GM21367 (cell line): ENCODE measurements around the gene TSPO2.

Experiments used
- ATAC-seq: cut with Tn5 transposase; IDR thresholded peaks from one replicate; pipeline ENCODE4 v1.9.1; 2021; ENCODE audit not compliant: unreplicated experiment

Gene TSPO2

GRCh38 chr6:41049955-41050354, 7.7 kb downstream of the TSPO2 start:
- no peak for ATAC-seq

- ATAC-seq = no peak
Observed at GRCh38 chr6:41050536-41050935, 8.3 kb downstream of the TSPO2 start.

GRCh38 chr6:41051873-41052272, 9.6 kb downstream of the TSPO2 start:
- ATAC-seq = no peak

GRCh38 chr6:41053041-41053440, 10.8 kb downstream of the TSPO2 start, which contains the start of gene APOBEC2:
Gene APOBEC2, plus strand, starts transcription at chr6:41053202. Its CDS starts 146 bp downstream, at chr6:41053348.
- no peak for ATAC-seq

GRCh38 chr6:41054511-41054910, 12.2 kb downstream of the TSPO2 start:
- no peak for ATAC-seq

GRCh38 chr6:41055149-41055548, 12.9 kb downstream of the TSPO2 start:
- no peak for ATAC-seq

GRCh38 chr6:41056768-41057490, 14.7 kb downstream of the TSPO2 start:
- no peak for ATAC-seq

- no peak for ATAC-seq
Observed at GRCh38 chr6:41058783-41059181, 16.5 kb downstream of the TSPO2 start.

GRCh38 chr6:41059556-41059955, 17.3 kb downstream of the TSPO2 start:
- ATAC-seq = no peak

GRCh38 chr6:41061196-41061726, 19.0 kb downstream of the TSPO2 start:
- no peak for ATAC-seq

GRCh38 chr6:41062056-41062455, 19.8 kb downstream of the TSPO2 start:
- no peak for ATAC-seq

GRCh38 chr6:41063884-41064285, 21.6 kb downstream of the TSPO2 start:
- ATAC-seq = no peak

- ATAC-seq = no peak
Observed at GRCh38 chr6:41064841-41065240, 22.6 kb downstream of the TSPO2 start.

GRCh38 chr6:41065550-41066026, 23.3 kb downstream of the TSPO2 start:
- ATAC-seq = no peak

GRCh38 chr6:41066867-41067304, 24.6 kb downstream of the TSPO2 start:
- ATAC-seq = no peak

GRCh38 chr6:41071501-41071922, 29.2 kb downstream of the TSPO2 start:
- no peak for ATAC-seq

GRCh38 chr6:41071923-41072835, 29.9 kb downstream of the TSPO2 start, which contains the start of gene OARD1:
Gene OARD1, minus strand, starts transcription at chr6:41072356. Its CDS starts 722 bp downstream, at chr6:41071634.
- ATAC-seq = peak; percentile 59

GRCh38 chr6:41072836-41073202, 30.6 kb downstream of the TSPO2 start, which contains the start of gene NFYA:
Gene NFYA, plus strand, starts transcription at chr6:41072974. Its CDS starts 6,116 bp downstream, at chr6:41079090.
- peak; percentile 50 for ATAC-seq

GRCh38 chr6:41073203-41073967, 31.1 kb downstream of the TSPO2 start:
- peak; percentile 21 for ATAC-seq

- no peak for ATAC-seq
Observed at GRCh38 chr6:41073968-41074691, 31.9 kb downstream of the TSPO2 start.
